Fibroblast of peridontal ligament (primary cell): ENCODE measurements around the gene ZFC3H1.

Source experiments
- DNase-seq: peaks from one replicate; pipeline ENCODE4 v3.0.0-alpha.2; 2010; ENCODE audit errors: extremely low read depth

The ZFC3H1 gene

GRCh38 chr12:71627438-71628002 lies 36.1 kb downstream of the ZFC3H1 start:
- DNase-seq: no peak

GRCh38 chr12:71626768-71627167 lies 36.9 kb downstream of the ZFC3H1 start:
- DNase-seq: no peak

GRCh38 chr12:71626098-71626497 lies 37.5 kb downstream of the ZFC3H1 start:
- DNase-seq: no peak

- DNase-seq: no peak
Measured at GRCh38 chr12:71625476-71625875, 38.2 kb downstream of the ZFC3H1 start.

GRCh38 chr12:71621938-71622337 lies 41.7 kb downstream of the ZFC3H1 start:
- no peak for DNase-seq

- DNase-seq: no peak
Measured at GRCh38 chr12:71610031-71610795, 53.4 kb downstream of the ZFC3H1 start.

GRCh38 chr12:71607494-71608330 lies 55.9 kb downstream of the ZFC3H1 start:
- no peak for DNase-seq

- DNase-seq: no peak
Measured at GRCh38 chr12:71605039-71605438, 58.6 kb downstream of the ZFC3H1 start.

- DNase-seq: no peak
Measured at GRCh38 chr12:71602761-71603577, 60.7 kb downstream of the ZFC3H1 start.

- DNase-seq: no peak
Measured at GRCh38 chr12:71601546-71601945, 62.1 kb downstream of the ZFC3H1 start.

GRCh38 chr12:71599210-71599609 lies 64.4 kb downstream of the ZFC3H1 start:
- no peak for DNase-seq

- DNase-seq: no peak
Measured at GRCh38 chr12:71594214-71594948, 69.3 kb downstream of the ZFC3H1 start.

GRCh38 chr12:71592841-71593240 lies 70.8 kb downstream of the ZFC3H1 start:
- no peak for DNase-seq

- no peak for DNase-seq
Measured at GRCh38 chr12:71591601-71592000, 72.0 kb downstream of the ZFC3H1 start.

GRCh38 chr12:71589478-71589881 lies 74.2 kb downstream of the ZFC3H1 start:
- DNase-seq: peak; percentile 78

- no peak for DNase-seq
Measured at GRCh38 chr12:71587012-71587411, 76.6 kb downstream of the ZFC3H1 start.

GRCh38 chr12:71585218-71585617 lies 78.4 kb downstream of the ZFC3H1 start:
- no peak for DNase-seq

GRCh38 chr12:71584356-71584755 lies 79.3 kb downstream of the ZFC3H1 start:
- DNase-seq: no peak

- DNase-seq: no peak
Measured at GRCh38 chr12:71582925-71583324, 80.7 kb downstream of the ZFC3H1 start.

- DNase-seq: no peak
Measured at GRCh38 chr12:71581206-71581605, 82.4 kb downstream of the ZFC3H1 start.

- DNase-seq: no peak
Measured at GRCh38 chr12:71578694-71579258, 84.9 kb downstream of the ZFC3H1 start.
